GM18870 (cell line): ENCODE results near the gene FRMD4A.
"Not testable (repeated sequence)": the region's sequence is repeated elsewhere in the genome, so short reads cannot be mapped to it uniquely, and the experiment has no call there.

Source experiments
- ATAC-seq: cut with Tn5 transposase; IDR thresholded peaks from one replicate; pipeline ENCODE4 v1.9.1; 2021; ENCODE audit warnings: moderate library complexity; ENCODE audit not compliant: unreplicated experiment

The FRMD4A gene

GRCh38 chr10:13865758-13866491, 464.8 kb downstream of the FRMD4A start:
- ATAC-seq = no peak

DNA sequence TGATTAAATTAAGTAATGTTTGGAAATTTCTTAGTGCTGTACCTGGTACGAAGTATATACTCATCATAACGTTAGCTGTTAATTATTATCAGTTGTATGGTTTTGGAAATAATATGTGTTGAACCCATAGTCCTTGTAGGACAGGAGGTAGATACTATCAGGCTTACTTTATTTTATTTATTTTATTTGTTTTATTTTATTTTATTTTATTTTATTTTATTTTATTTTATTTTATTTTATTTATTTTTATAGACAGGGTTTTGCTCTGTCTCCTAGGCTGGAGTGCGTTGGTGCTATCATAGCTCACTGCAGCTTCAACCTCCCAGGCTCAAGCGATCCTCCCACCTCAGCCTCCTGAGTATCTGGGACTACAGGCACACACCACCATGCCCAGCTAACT, 465.5 kb downstream of the FRMD4A start:
- not testable (repeated sequence) for ATAC-seq

DNA sequence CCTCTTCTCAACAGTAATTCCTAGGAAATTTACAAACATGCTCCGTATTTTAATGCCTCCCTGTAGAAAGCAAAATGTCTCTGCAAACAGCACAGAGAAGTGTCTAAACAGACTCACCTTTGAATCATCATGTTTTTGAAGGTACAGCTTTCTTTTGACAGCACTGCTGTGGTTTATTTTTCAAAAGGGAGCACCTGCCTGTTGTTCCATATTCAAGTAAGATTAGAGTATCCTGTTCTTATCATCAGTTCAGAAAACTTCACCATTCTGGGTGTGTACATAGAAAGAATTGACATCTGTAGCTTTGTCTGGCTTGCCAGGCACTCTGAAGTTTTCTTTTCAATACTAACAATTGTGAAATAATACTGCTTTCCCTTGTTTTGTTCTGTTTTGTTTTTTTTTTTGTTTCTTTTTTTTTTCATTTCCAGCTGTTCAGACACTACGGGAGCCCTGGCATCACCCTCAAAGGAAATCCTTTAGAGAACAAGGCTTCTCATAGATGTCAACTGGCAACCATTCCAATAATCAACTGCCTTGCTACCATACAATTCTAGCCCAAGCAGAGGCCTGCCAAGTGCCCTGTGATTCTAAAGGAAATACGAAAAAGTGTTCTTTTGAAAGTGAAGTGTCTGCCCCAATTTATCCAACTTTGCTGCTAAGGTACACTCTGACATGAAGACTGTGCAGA, 468.0 kb downstream of the FRMD4A start:
- ATAC-seq = no peak

DNA sequence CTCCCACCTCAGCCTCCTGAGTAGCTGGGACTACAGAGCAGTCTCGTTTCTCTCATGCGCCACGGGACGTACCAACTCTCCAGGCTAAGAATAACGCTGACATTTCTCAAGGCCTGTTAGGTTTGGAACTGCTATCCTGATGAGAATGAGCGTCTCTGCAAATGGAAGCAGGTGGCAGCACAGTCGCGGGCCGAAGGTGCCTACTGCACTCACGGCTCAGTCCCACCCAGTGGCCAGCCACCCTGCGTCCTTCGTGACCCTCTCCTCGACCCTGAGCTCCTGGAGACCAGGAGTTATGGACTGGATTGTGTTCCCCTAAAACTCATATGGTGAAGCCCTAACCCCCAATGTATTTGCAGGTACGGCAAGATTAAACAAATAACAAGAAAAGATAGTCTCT, 469.8 kb downstream of the FRMD4A start:
- ATAC-seq = no peak

- ATAC-seq = no peak
Measured at GRCh38 chr10:13859979-13860654, 470.6 kb downstream of the FRMD4A start.

DNA sequence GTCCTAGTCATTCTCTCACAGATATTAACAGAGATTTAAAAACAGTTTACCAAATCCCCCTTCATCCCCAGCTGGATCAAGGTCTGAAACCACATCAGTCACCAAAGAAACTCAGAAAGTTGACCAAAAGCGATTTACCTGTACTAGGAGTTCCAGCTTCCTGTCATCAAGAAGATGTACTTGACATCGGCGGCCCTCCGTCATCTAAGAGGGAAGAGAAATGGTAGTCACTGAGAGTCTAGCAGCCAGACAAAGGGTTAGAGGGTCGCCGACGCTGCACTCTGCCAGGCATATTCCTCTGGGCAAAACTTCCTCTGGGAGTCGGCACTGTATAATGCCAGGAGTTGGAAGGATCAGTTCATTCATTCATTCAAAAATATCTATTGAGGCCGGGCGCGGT, 472.0 kb downstream of the FRMD4A start:
- ATAC-seq = no peak

GRCh38 chr10:13857451-13857850, 473.3 kb downstream of the FRMD4A start:
- ATAC-seq = no peak

DNA sequence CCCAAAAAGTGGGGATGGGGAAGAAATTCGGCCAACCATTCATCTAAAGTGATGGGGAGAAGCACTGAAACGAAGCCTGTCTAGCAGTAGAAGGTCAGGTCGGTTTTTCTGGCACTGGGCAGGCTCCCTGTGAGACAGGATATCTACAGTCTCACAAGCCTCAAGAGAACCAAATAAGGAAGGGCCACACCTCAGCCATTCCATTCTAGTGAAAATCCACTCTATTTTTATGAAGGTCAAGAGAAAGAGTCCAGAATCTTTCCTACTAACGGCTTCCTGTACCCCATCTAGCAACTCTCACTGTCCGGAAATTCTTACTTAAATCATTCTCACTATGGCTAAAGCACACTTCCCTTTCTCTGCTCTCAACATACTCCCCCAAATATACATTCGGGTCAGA, 476.9 kb downstream of the FRMD4A start:
- ATAC-seq = no peak

GRCh38 chr10:13852872-13853271, 477.9 kb downstream of the FRMD4A start:
- no peak for ATAC-seq

DNA sequence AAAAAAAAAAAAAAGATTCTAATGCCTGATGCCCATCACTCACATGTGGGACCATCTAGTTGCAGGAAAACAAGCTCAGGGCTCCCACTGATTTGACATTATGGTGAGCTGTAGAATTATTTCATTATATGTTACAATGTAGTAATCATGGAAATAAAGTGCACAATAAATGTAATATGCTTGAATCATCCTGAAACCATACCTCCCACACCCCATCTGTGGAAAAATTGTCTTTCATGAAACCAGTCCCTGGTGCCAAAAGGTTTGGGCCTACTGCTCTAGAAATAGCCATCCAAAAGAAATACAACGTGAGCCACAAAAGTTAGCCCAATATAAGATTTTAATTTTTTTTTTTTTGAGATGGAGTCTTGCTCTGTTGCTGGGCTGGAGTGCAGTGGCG, 478.8 kb downstream of the FRMD4A start:
- no peak for ATAC-seq

DNA sequence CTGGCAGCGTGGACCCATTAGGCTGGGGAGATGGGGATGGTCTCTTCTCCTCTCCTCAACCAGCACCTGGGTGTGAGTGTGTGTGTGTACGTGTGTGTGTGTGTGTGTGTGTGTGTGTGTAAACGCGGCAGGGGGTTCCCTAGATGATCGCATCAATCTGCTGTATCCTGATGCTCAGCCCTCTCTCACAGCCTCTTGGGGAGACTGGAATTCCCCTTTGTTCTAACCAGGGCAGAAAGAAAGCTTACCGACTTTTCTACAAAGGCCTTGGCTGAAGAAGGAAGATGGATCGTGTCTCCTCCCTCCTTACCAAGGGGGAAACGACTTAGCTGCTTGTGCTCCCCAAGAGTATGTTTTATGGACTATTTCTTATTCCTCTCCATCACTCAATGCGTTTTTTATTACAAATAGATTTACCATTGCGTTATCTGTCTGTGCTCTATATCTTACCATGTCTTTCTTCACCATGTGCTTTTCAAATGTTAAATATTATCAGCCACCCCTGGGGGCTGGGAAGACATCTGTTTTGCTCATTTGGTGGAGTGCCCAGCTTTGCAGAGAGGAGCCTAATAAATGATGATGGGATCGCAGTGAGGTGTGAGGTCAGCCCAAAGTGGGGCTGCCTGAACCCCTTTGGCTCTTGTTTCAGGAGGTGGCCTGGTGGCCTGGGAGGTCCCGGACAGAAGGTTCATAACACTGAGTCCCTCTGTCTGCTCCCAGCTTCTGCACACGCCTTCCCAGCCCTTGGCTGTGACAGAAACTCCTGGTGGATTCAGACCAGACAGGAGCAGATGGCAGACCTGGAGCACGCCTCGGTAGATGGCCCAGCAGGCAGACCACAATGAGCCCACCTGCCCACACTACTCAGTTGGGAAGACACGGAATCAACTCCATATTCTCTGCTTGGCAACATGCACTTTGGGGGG, 481.9 kb downstream of the FRMD4A start:
- ATAC-seq = no peak

DNA sequence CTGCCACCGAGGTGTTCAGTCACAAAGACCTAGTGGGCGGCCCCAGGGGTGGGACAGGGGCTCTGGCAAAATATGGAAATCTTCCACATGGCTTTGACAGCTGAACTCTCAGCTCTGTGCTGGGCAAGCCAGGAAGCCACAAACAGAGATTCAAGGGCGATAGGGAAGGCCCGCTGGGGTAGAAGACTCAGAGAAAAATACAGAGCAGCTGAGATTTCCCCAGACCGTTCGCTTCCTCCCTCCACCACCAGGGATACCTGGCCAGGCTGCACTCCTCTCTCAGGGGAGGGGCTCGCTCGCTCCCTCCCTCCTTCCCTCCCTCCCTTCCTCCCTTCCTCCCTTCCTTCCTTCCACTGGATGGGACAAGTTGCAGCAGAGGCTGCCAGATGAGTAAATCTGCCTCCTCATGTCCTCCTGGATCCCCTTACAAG, 483.5 kb downstream of the FRMD4A start:
- no peak for ATAC-seq

- ATAC-seq = no peak
Measured at GRCh38 chr10:13845897-13846296, 484.8 kb downstream of the FRMD4A start.

GRCh38 chr10:13844651-13845050, 486.1 kb downstream of the FRMD4A start:
- no peak for ATAC-seq

- no peak for ATAC-seq
Measured at GRCh38 chr10:13842117-13842516, 488.6 kb downstream of the FRMD4A start.

DNA sequence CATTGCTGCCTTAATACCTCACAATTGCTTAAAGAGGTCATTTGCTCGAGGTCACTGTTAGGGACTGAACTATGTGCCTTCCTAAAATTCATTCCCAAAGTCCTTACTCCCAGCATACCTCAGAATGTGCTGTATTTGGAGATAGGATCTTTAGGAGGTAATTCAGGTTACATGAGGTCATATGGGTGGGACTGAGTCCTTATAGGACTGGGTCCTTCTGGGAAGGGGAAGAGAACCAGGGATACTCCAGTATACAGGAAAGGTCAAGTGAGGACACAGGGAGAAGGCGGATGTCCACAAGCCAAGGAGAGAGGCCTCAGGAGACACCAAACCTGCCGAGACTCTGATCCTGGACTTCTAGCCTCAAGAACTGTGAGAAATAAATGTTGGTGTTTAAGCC, 490.7 kb downstream of the FRMD4A start:
- no peak for ATAC-seq

DNA sequence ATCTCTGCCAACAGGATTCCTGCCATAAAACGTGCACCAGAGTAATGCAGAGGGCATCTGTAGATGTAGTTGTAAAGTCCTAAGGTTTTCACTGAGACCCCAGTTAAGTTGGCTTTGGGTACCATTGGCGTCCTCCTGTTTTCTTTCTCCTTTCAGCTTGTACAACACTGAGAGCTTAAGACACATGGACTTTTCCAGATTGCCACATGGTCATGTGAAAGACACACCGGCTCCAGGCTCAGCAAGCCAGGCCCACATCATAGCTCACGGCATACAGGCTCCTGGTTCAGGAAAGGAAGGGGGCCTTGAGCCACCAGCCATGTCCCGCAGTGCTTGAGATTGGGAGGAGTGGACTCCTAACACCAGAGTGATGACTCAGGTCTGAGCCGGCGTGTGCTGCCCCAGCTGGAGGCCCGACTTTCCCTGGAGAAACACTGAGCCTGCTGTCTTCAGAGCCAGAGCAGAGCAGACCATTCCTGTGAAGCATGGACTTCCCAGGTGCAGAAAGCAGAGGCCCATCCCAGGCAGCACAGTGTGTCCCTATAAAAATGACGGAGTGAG, 491.2 kb downstream of the FRMD4A start:
- ATAC-seq = no peak

GRCh38 chr10:13839030-13839429, 491.7 kb downstream of the FRMD4A start:
- ATAC-seq = no peak

DNA sequence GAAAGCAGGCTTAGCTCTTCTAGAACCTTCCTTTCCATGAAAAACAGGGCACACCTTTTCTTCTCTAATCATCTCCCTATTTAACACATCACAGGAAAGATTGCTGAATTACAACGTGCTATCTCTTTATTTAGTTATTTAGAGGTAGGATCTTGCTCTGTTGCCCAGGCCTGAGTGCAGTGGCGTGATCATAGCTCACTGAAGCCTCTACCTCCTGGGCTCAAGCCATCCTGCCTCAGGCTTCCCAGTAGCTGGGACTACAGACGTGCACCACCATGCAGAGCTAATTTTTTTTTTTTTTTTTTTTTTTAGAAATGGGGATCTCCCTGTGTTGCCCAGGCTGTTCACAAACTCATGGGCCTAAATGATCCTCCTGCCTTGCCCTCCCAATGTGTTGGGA, 492.8 kb downstream of the FRMD4A start:
- ATAC-seq = no peak

DNA sequence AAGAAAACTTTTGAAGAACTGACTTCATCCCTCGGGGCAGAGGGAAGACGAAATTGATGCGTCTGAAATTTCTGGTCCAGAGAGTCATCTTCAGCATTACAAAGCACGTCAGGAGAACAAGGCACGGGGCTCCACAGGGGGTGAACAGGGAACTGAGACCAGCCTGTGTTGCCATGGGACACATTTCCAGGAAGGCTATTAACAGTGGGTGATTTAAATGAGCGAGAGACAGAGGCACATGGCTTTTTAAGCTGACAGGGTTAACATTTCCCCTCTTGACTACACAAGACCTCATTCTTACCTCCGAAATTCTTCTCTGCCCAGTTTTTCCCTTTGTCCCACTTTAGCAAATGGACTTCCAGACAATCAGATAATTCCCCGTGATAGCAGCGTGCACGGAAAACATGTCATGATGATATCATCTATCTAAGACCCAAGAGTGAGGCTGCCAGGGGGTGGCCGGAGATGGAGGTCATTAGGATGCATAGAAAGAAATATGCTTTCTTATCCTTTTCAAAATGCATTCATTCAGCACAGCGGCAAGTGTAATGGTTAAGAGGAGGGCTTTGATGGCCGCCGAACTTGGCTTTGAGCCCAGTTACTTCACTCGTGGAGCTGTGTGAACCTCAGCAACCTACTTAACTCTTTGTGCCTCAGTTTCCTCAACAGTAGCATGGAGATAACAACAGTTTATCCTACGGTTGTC, 496.0 kb downstream of the FRMD4A start:
- ATAC-seq = no peak
